NCI-H187 treated with DMSO at 0.1 percent for 48 hours (cell line): Measurements from ENCODE around the gene TGFBR3.
"Not testable (repeated sequence)": the region's sequence is repeated elsewhere in the genome, so short reads cannot be mapped to it uniquely, and the experiment has no call there.

Experiments used
- DNase-seq: peaks from one replicate; lab custom pipeline; 2025; lab: John Stamatoyannopoulos, UW

Gene TGFBR3

DNA sequence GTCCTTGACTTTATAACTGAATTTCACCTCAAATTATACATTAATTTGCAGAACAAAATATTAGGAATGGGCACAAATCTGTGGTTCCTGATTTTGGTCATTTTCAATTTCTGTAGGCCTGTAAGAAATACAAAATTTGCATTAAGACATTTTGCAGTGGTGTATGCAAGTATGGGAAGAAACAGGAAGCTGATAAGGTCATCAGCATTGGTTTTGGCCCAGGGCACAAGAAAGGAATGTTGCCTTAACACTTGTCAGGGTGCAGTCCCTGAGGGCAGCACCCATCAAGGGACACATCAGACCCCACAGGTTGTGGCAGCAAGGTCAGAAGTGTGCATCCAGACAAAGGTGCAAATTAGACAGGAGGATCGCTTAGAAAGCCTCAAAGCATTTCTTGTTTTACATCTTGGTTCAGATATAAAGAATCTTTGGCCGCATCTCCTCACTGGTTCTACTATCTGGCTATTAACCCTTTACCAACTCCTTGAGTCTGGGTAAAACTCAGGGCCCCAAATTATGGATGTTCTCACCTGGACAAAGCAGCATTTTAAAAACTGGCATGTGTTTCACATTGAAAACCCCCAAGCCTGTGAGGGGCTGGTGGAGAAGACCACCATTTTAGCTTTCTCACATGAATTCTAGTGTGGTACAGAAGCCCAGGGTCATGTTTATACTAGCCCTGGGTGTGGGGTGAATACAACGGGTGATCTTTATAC is 202.9 kb downstream of the TGFBR3 start:
- no peak for DNase-seq

GRCh38 chr1:91680556-91681155 is 205.3 kb downstream of the TGFBR3 start:
- no peak for DNase-seq

GRCh38 chr1:91679446-91679845 is 206.5 kb downstream of the TGFBR3 start:
- DNase-seq, result no peak

- DNase-seq, result no peak
Observed at GRCh38 chr1:91676030-91676429, 209.9 kb downstream of the TGFBR3 start.

DNA sequence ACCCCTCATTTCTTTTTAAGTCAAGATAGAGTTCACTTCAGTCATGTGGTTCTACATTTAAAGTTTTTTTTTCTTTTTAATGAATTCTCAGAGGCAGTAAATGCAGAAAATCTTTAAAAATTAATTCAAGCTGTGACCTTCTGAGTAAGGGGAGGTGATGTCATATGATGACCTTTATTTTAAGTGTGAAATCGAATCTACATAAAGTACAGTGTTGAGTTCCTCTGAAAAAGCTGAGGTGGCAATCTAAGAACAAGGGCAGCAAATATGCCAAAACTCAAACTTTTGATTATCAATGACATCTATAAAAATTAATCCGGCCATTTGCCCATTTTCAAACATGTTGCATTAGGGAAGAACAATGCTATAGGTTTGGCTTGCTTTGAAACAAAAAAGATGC is 211.8 kb downstream of the TGFBR3 start:
- no peak for DNase-seq

DNA sequence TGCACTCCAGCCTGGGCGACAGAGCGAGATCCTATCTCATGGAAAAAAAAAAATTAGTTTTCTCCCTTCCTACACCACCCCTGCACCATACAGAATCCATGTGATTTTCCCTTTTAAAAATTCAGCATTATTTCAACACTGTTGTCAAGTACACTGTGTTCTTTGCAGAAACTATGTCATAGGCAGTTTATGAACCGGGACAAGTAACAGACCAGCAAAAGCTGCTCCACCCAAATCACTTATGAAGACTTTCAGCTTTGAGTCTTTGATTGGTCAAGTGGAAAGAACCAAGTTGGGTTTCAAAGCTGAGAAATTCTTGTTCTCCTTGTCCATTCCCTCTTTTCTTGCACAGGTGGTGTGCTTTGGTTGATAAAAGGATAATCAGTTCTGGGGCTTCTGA is 212.3 kb downstream of the TGFBR3 start:
- DNase-seq, result no peak

GRCh38 chr1:91672601-91673161 is 213.3 kb downstream of the TGFBR3 start:
- DNase-seq, result no peak

DNA sequence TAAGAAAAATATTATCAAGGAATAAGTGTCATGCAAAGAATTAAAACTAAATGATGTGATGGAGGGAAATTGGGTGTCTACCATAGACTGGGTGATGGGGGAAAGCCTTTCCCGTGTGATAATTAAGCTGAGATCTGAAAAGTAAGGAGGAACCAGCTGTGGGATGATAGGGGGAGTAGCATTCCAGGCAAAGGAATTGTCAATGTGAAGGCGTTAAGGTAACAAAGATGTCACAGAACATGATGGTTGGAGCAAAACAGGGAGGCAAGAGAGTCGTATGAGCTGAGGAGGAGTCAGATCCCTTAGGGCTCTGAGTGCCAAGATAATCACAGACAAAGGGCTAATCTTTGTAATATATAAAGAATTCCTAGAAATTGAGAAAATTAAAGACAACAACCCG is 215.2 kb downstream of the TGFBR3 start:
- DNase-seq, result no peak

DNA sequence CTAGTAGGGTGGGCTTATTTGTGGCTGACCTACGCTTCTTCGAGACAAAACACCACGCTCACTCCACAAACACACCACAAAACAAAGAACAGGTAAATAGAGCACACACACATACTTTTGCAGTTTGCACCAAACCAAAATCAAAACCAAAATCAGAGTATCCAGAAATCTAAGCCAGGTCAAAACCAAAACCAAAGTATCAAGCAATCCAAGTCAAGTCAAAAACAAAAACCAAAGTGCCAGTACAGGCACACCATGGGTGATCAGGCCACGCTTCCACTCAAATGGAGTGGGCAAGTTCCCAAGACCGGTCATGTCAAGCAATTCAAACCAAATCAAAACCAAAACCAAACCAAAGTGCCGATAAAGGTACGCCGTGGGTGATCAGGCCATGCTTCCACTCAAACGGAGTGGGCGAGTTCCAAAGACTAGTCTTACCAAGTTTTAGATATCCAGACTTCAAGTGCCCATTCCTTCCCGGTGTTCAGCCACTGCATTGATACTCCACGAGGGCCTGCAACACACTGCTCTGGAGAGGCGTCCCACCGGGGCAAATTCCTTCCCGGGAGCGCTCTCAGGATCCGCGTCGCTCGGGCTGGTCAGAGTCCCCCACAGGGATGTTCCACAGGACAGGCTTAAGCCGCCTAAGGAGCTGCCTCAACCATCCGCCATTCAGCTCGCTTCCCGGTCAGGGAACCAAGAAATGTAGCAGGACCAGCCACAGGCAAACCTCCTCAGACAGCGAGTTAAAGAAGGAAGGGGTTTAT is 216.2 kb downstream of the TGFBR3 start:
- no peak for DNase-seq

GRCh38 chr1:91666651-91667050 is 219.3 kb downstream of the TGFBR3 start:
- DNase-seq, result not testable (repeated sequence)

DNA sequence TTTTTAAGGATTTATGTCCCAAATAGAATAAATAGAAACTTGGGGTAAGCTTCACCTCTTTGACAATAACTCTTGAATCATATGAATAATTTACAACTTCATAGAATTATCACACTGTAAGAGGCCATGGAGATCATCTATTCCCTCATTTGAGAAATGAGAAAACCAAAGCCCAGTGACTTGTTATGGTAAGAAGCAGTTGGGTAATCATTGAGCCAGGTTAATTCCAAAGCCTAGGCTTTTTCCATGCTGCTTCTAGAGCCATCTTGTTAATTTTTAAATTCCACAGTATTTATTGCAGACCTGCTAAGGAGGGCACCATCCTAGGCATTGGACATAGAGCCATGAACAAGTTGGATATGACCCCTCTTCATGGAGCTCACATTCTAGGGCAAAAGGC is 224.8 kb downstream of the TGFBR3 start:
- DNase-seq, result no peak

DNA sequence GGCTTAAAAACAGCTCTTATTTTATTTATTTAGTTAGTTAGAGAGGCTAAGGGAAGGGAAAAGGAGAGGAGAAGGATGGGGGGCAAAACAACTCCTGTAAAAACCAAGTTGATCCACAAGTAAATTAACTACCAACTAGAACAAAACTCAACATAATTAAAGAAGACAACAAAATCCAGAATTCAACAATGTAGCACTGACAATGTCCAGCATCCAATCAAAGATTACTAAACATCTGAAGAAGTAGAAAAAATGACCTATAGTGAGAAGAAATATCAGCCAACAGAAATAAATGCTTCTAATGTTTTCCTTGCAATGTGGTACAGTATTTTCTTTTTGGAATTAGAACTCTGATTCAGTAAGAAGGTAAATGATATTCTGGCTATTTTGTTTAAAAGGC is 225.2 kb downstream of the TGFBR3 start:
- no peak for DNase-seq

DNA sequence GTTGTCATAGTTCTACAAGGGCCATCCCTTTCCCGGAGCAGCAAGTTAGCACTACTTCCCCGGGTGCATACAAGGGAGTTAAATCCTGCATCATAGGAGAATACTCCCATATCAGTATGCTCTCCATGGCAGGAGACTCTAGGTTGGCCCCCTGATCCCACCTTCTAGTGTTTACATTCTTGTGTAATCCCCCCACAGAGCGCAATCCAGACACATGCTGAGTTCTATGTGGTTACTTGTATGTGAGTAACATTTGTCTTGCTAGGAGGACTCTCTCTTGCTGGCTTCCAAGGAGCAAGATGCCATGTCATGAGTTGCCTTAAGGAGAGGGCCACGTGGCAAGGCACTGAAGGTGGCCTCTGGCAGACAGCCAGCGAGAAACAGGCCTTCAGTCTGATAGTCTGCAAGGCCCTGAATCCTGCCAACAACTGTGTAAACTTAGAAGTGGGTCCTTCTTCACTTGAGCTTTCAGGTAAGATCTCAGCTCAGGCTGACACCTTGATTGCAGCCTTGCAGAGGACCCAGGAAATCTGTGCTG is 230.0 kb downstream of the TGFBR3 start:
- DNase-seq, result no peak

- DNase-seq, result no peak
Observed at GRCh38 chr1:91653183-91653582, 232.8 kb downstream of the TGFBR3 start.

- DNase-seq, result no peak
Observed at GRCh38 chr1:91651661-91652071, 234.3 kb downstream of the TGFBR3 start.

DNA sequence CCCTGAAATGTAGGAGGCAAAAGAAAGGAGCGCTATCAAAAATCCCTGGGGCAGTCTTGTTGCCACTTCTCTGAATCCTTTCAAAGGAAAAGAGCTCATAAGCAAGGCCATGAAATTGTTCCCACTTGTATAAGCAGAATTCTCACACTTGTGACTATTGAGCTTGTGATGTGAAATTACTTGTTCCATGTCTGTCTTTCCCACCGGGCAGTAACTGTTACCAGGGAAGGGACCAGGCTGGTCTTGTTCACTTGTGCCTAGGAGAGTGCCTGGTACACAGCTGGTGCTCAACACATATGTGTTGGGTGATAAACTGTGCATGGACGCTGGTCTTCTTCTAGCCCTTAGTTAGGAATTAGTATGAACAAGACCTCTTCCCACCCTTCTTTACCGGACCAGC is 234.7 kb downstream of the TGFBR3 start:
- no peak for DNase-seq

DNA sequence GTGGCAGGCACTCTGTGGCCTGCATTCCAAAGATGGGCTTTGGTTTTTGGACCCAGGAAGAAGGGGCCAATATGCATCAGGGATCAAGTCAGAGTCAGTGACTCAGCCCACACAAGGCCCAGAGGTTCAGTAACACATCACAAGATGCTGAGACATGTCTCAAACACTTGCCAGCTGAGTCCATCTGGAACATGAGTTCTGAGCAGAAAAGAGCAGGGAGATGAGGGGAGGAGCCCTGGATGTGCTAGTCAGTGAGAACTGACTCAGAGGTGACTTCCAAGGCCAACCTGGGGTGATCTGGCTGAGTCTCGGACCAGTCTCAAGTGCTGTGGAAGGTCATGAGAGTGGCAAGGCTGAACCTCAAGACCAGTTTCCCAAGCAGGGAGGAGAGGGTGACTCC is 235.2 kb downstream of the TGFBR3 start:
- no peak for DNase-seq

GRCh38 chr1:91647061-91647460 is 238.9 kb downstream of the TGFBR3 start:
- DNase-seq, result no peak

- no peak for DNase-seq
Observed at GRCh38 chr1:91645031-91645430, 240.9 kb downstream of the TGFBR3 start.

DNA sequence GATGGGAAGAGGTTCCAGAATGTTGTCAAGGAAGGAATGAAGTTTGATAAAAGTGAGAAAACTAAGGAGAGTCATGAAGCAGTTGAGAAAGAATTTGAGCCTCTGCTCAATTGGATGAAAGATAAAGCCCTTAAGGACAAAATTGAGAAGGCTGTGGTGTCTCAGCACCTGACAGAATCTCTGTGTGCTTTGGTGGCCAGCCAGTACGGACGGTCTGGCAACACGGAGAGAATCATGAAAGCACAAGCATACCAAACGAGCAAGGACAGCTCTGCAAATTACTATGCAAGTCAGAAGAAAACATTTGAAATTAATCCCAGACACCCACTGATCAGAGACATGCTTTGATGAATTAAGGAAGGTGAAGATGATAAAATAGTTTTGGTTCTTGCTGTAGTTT is 242.5 kb downstream of the TGFBR3 start:
- no peak for DNase-seq

- DNase-seq, result no peak
Observed at GRCh38 chr1:91640877-91641526, 244.9 kb downstream of the TGFBR3 start.

DNA sequence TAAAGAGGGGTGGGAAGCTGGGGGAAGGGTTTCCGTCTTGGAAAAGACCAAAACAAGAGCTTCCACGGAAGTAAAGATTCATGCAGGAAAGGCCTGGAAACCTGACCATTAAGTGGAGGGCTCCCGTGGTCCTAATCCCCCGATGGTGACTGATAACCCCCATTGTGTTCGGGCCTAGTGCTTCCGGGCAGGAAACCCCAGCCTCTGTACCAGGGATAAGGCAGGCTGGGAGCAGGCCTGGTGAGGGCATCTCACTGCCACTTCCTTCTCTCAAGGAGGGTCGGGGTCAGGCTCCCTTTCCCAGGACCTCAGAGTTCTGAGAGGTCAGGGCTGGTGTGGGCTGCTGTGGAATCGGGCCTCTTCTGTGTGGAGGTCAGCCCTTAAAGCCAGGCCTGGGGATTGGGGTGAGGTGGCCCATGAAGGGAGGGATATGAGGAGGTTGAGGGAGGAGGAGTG is 248.4 kb downstream of the TGFBR3 start:
- no peak for DNase-seq
